HEK293 (cell line): ENCODE data around the gene TMCO2.

Experiments
- CTCF ChIA-PET: fragments of 350-600 bp; formaldehyde crosslinking; extraction: SDS; loops from one replicate; lab custom pipeline; 2021; ENCODE audit warnings: antibody characterized with exemption; lab: Yijun Ruan, JAX
- POLR2A ChIA-PET: fragments of 300-600 bp; formaldehyde crosslinking; extraction: SDS; loops from one replicate; lab custom pipeline; 2020; ENCODE audit warnings: antibody characterized with exemption, inconsistent platforms; lab: Yijun Ruan, JAX
- H3K27ac ChIP-seq: fragments of 200-500 bp; sonication (Bioruptor generic); 2 replicates; pipeline ENCODE4 v1.5.1; 2014; ENCODE audit warnings: low read depth, low read length, control low read depth, inconsistent platforms; ENCODE audit errors: extremely low read depth
- H3K36me3 ChIP-seq, 2 experiments: fragments of 200-500 bp in 1 of 2; sonication (Bioruptor generic) in 1 of 2; 1 replicate in 1 of 2; 2 replicates in 1 of 2; pipeline ENCODE4 v1.5.1; 2014 to 2017; ENCODE audit warnings: inconsistent platforms in 2 of 2, low read length in 2 of 2; ENCODE audit not compliant: control insufficient read depth in 2 of 2, insufficient read depth in 1 of 2
- H3K4me1 ChIP-seq: fragments of 200-500 bp; sonication (Bioruptor generic); 2 replicates; pipeline ENCODE4 v1.5.1; 2014; ENCODE audit warnings: mild to moderate bottlenecking, low read length, inconsistent platforms; ENCODE audit not compliant: control insufficient read depth, insufficient read depth
- H3K4me3 ChIP-seq: 2 replicates; pipeline ENCODE4 v1.5.1; 2011; ENCODE audit warnings: low read depth, mild to moderate bottlenecking, control low read depth, low read length, moderate library complexity
- H3K9me3 ChIP-seq: fragments of 200-500 bp; sonication (Bioruptor generic); 2 replicates; pipeline ENCODE4 v1.5.1; 2014; ENCODE audit warnings: low read depth, low read length, inconsistent platforms; ENCODE audit not compliant: control insufficient read depth, insufficient read depth
- GFI1B ChIP-seq: fragments of 450-650 bp; formaldehyde crosslinking; IDR thresholded peaks from 2 replicates; pipeline ENCODE4 v1.5.1; 2016; ENCODE audit warnings: missing biosample characterization, missing genetic modification characterization
- KLF17 ChIP-seq: fragments of 450-650 bp; formaldehyde crosslinking; IDR thresholded peaks from 2 replicates; pipeline ENCODE4 v1.5.1; 2016; ENCODE audit warnings: missing biosample characterization, missing genetic modification characterization
- OSR2 ChIP-seq: fragments of 450-650 bp; formaldehyde crosslinking; IDR thresholded peaks from 2 replicates; pipeline ENCODE4 v1.5.1; 2016; ENCODE audit warnings: missing biosample characterization, missing genetic modification characterization
- PRDM6 ChIP-seq: fragments of 450-650 bp; formaldehyde crosslinking; IDR thresholded peaks from 2 replicates; pipeline ENCODE4 v1.5.1; 2017; ENCODE audit warnings: missing biosample characterization, missing genetic modification characterization
- ZBTB49 ChIP-seq: fragments of 450-650 bp; formaldehyde crosslinking; IDR thresholded peaks from 2 replicates; pipeline ENCODE4 v1.5.1; 2016; ENCODE audit warnings: missing biosample characterization, missing genetic modification characterization, low read depth
- ZFP41 ChIP-seq: fragments of 450-650 bp; formaldehyde crosslinking; IDR thresholded peaks from 2 replicates; pipeline ENCODE4 v1.5.1; 2016; ENCODE audit warnings: missing biosample characterization, missing genetic modification characterization, borderline replicate concordance
- ZNF121 ChIP-seq: fragments of 450-650 bp; formaldehyde crosslinking; IDR thresholded peaks from 2 replicates; pipeline ENCODE4 v1.5.1; 2016; ENCODE audit warnings: missing biosample characterization, missing genetic modification characterization
- ZNF132 ChIP-seq: fragments of 450-650 bp; formaldehyde crosslinking; IDR thresholded peaks from 2 replicates; pipeline ENCODE4 v1.5.1; 2017; ENCODE audit warnings: missing biosample characterization, missing genetic modification characterization, borderline replicate concordance
- ZNF146 ChIP-seq: fragments of 450-650 bp; formaldehyde crosslinking; IDR thresholded peaks from 2 replicates; pipeline ENCODE4 v1.5.1; 2016; ENCODE audit warnings: missing biosample characterization, missing genetic modification characterization
- ZNF202 ChIP-seq: fragments of 450-650 bp; formaldehyde crosslinking; IDR thresholded peaks from 2 replicates; pipeline ENCODE4 v1.5.1; 2016; ENCODE audit warnings: missing biosample characterization, missing genetic modification characterization, borderline replicate concordance
- ZNF221 ChIP-seq: fragments of 450-650 bp; formaldehyde crosslinking; IDR thresholded peaks from 2 replicates; pipeline ENCODE4 v1.5.1; 2017; ENCODE audit warnings: missing biosample characterization, missing genetic modification characterization, borderline replicate concordance
- ZNF24 ChIP-seq: fragments of 450-650 bp; formaldehyde crosslinking; IDR thresholded peaks from 2 replicates; pipeline ENCODE4 v1.5.1; 2016; ENCODE audit warnings: missing biosample characterization, missing genetic modification characterization
- ZNF473 ChIP-seq: fragments of 450-650 bp; formaldehyde crosslinking; IDR thresholded peaks from 2 replicates; pipeline ENCODE4 v1.5.1; 2017; ENCODE audit warnings: missing biosample characterization, missing genetic modification characterization
- ZNF501 ChIP-seq: fragments of 450-650 bp; formaldehyde crosslinking; IDR thresholded peaks from 2 replicates; pipeline ENCODE4 v1.5.1; 2016; ENCODE audit warnings: missing biosample characterization, missing genetic modification characterization
- ZNF513 ChIP-seq: fragments of 450-650 bp; IDR thresholded peaks from 2 replicates; pipeline ENCODE4 v1.5.1; 2018; ENCODE audit warnings: missing biosample characterization, missing genetic modification characterization
- ZNF514 ChIP-seq: fragments of 450-650 bp; formaldehyde crosslinking; IDR thresholded peaks from 2 replicates; pipeline ENCODE4 v1.5.1; 2016; ENCODE audit warnings: missing biosample characterization, missing genetic modification characterization
- ZNF548 ChIP-seq: fragments of 450-650 bp; formaldehyde crosslinking; IDR thresholded peaks from 2 replicates; pipeline ENCODE4 v1.5.1; 2016; ENCODE audit warnings: missing biosample characterization, missing genetic modification characterization
- ZNF623 ChIP-seq: fragments of 450-650 bp; formaldehyde crosslinking; IDR thresholded peaks from 2 replicates; pipeline ENCODE4 v1.5.1; 2016; ENCODE audit warnings: missing biosample characterization, missing genetic modification characterization
- ZNF626 ChIP-seq: fragments of 450-650 bp; sonication (Bioruptor Pico); formaldehyde crosslinking; IDR thresholded peaks from 2 replicates; pipeline ENCODE4 v1.5.1; 2018; ENCODE audit warnings: missing biosample characterization, missing genetic modification characterization, inconsistent platforms
- ZNF654 ChIP-seq: fragments of 450-650 bp; formaldehyde crosslinking; IDR thresholded peaks from 2 replicates; pipeline ENCODE4 v1.5.1; 2016; ENCODE audit warnings: low read depth, missing biosample characterization, missing genetic modification characterization

The TMCO2 gene

DNA sequence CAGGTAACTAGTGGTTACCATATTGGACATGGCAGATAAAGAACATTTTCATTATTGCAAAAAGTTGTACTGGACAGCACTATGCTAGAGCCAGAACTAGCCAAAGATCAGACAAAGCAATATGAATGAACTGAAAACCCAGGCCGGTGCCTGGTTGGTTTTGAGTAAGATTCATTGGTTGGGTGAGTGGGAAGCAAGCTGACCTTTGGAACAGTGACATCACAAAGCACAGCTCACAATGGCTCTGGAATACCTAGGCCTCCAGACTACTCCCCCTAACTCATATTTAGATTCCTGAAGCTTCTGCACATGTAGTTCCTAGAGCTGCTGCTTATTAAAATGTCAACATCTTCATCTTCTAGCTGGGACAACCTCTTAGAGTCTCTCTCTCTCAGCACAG, at the start of gene TMCO2:
Gene TMCO2 (plus strand): TSS at position 283 of the 400 bp plus-strand sequence. CDS start 57 bp downstream, at position 340.
- no peak within 1 kb of the TSS for H3K4me3 ChIP-seq
- CTCF ChIA-PET, result interaction anchor here (1.1 to 1.5 kb wide), 2 partner anchors 14 to 95 kb away, joined by 3 to 4 read pairs; no protein-coding TSS in a partner anchor
- POLR2A ChIA-PET, result interaction anchor here (0.7 to 1.5 kb wide), 2 partner anchors 10 to 23 kb away, joined by 3 to 13 read pairs; partner anchors contain the start of gene ZMPSTE24
- no peaks in the 10 kb centered on the region for H3K9me3 ChIP-seq
- no peak within 1 kb of the TSS for H3K27ac ChIP-seq
- no peaks in the 10 kb centered on the region for H3K36me3 ChIP-seq
- TF ChIP-seq ZNF514 (tag by site-specific recombination) (no peak), ZNF132 (tag by site-specific recombination) (no peak), OSR2 (tag by site-specific recombination) (no peak), ZNF623 (tag by site-specific recombination) (no peak), ZNF626 (tag by site-specific recombination) (no peak), ZNF513 (tag by site-specific recombination) (no peak), ZNF24 (no peak), ZNF146 (tag by site-specific recombination) (no peak), KLF17 (tag by site-specific recombination) (no peak), ZNF501 (tag by site-specific recombination) (no peak), ZNF654 (tag by site-specific recombination) (no peak), ZNF202 (tag by site-specific recombination) (no peak), ZBTB49 (tag by site-specific recombination) (no peak), ZNF473 (tag by site-specific recombination) (no peak)
- H3K4me1 ChIP-seq, result no peaks in the 10 kb centered on the region

DNA sequence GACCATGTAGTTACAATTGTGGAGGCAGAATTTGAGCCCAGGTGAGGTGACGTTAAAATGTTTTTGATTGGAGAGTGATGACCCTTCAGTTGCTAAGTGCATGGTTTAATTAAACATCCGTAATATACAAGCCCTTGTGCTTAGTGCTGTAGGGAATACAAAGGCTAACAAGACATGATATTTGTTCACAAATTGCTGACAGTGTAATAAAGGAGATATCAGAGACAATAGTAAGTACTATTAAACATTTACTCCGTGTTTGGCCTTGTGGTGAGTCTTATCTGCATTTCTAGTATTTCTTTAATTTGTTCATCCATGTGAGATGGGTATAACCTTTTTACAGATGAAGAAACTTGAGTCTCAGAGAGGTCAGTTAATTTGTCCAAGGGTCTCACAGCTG, 48.6 kb upstream of the TMCO2 start:
- peaks cover 14 to 42% of the 10 kb centered on the region in 2 experiments for H3K36me3 ChIP-seq
- CTCF ChIA-PET, result interaction anchor here (2.2 kb wide), 1 partner anchor 16 kb away, joined by 12 read pairs; no protein-coding TSS in a partner anchor

More for the DNA sequence above, 48.6 kb upstream of the TMCO2 start:
- Histone ChIP-seq H3K4me3 (no peak overlapping the region), H3K9me3 (no peaks in the 10 kb centered on the region), H3K27ac (no peak overlapping the region), H3K4me1 (no peaks in the 10 kb centered on the region)
- TF ChIP-seq ZFP41, result no peak
- TF ChIP-seq ZNF221 (tag by site-specific recombination), result no peak
- no peak for TF ChIP-seq GFI1B (tag by site-specific recombination)
- no peak for TF ChIP-seq ZNF121 (tag by site-specific recombination)
- no peak for TF ChIP-seq PRDM6 (tag by site-specific recombination)
- TF ChIP-seq ZNF548, result no peak
- POLR2A ChIA-PET, result no interaction called here
